CD4-positive, alpha-beta T cell treated with Interferon alpha-2 for 1 hour (primary cell): ENCODE data around the gene TUBB6.

Source experiments
- DNase-seq, 2 donors: peaks; one replicate each; pipeline ENCODE4 v3.0.0-alpha.2; 2020 to 2022

TUBB6 gene

GRCh38 chr18:12291690-12292089 is 16.4 kb upstream of the TUBB6 start:
- no peak for DNase-seq

- DNase-seq: no peak
Observed at GRCh38 chr18:12293831-12294230, 14.2 kb upstream of the TUBB6 start.

GRCh38 chr18:12295389-12296086 is 12.5 kb upstream of the TUBB6 start:
- no peak for DNase-seq

GRCh38 chr18:12296087-12296403 is 12.0 kb upstream of the TUBB6 start:
- no peak for DNase-seq

- no peak for DNase-seq
Observed at GRCh38 chr18:12296457-12296856, 11.6 kb upstream of the TUBB6 start.

GRCh38 chr18:12299862-12300261 is 8.2 kb upstream of the TUBB6 start:
- no peak for DNase-seq

GRCh38 chr18:12301263-12302005 is 6.6 kb upstream of the TUBB6 start:
- DNase-seq: no peak

- DNase-seq: no peak
Observed at GRCh38 chr18:12302391-12303147, 5.5 kb upstream of the TUBB6 start.

GRCh38 chr18:12304351-12305210 is 3.5 kb upstream of the TUBB6 start:
- no peak for DNase-seq

- DNase-seq: no peak
Observed at GRCh38 chr18:12305211-12305610, 2.8 kb upstream of the TUBB6 start.

GRCh38 chr18:12305930-12306629 is 2.0 kb upstream of the TUBB6 start:
- no peak for DNase-seq

- DNase-seq: peak in 1 of 2 donors; percentile 19
Observed at GRCh38 chr18:12306752-12307700, 1.0 kb upstream of the TUBB6 start.

- peak; percentile 7 to 63 for DNase-seq
Observed at GRCh38 chr18:12308386-12309100, 502 bp downstream of the TUBB6 start.

GRCh38 chr18:12309683-12310198 is 1.7 kb downstream of the TUBB6 start:
- no peak for DNase-seq

GRCh38 chr18:12310762-12311161 is 2.7 kb downstream of the TUBB6 start:
- no peak for DNase-seq

GRCh38 chr18:12312976-12313375 is 4.9 kb downstream of the TUBB6 start:
- DNase-seq: no peak

GRCh38 chr18:12313530-12314245 is 5.6 kb downstream of the TUBB6 start:
- no peak for DNase-seq

- no peak for DNase-seq
Observed at GRCh38 chr18:12314591-12315305, 6.7 kb downstream of the TUBB6 start.

- no peak for DNase-seq
Observed at GRCh38 chr18:12315490-12315889, 7.4 kb downstream of the TUBB6 start.
